PFSK-1 (cell line): ENCODE results near the gene TBC1D21.

Experiments
- FOXP2 ChIP-seq: optimal IDR thresholded peaks from 2 replicates; pipeline ENCODE3; 2011; ENCODE audit warnings: borderline replicate concordance, control low read depth, inconsistent platforms; ENCODE audit not compliant: insufficient read depth; ENCODE audit errors: extremely low read length, extremely low read depth
- POLR2AphosphoS5 ChIP-seq: IDR thresholded peaks from 2 replicates; pipeline ENCODE4 v1.6.1; 2012; ENCODE audit warnings: low read depth, mild to moderate bottlenecking, control low read depth, low read length, moderate library complexity
- SIN3A ChIP-seq: IDR thresholded peaks from 2 replicates; pipeline ENCODE4 v1.6.1; 2012; ENCODE audit warnings: mild to moderate bottlenecking, low read length, moderate library complexity, borderline replicate concordance; ENCODE audit not compliant: insufficient read depth
- TAF1 ChIP-seq: IDR thresholded peaks from 2 replicates; pipeline ENCODE4 v1.6.1; 2012; ENCODE audit warnings: low read length, control low read depth, borderline replicate concordance; ENCODE audit not compliant: insufficient read depth
- TF ChIP-seq, protein P1 (sequence below), 2 experiments: IDR thresholded peaks; 2 replicates each; pipeline versions ENCODE4 v1.6.1 to v1.8.0; 2011 to 2012; ENCODE audit warnings: low read depth in 2 of 2, low read length in 2 of 2, control low read depth in 1 of 2, inconsistent platforms in 1 of 2, mild to moderate bottlenecking in 1 of 2, moderate library complexity in 1 of 2; ENCODE audit not compliant: insufficient read depth in 1 of 2

TBC1D21 gene

GRCh38 chr15:73918784-73919183 is 45.4 kb downstream of the TBC1D21 start:
- TF ChIP-seq TAF1 (no peak), FOXP2 (no peak), POLR2AphosphoS5 (no peak), SIN3A (no peak)
- TF ChIP-seq, protein P1, sequence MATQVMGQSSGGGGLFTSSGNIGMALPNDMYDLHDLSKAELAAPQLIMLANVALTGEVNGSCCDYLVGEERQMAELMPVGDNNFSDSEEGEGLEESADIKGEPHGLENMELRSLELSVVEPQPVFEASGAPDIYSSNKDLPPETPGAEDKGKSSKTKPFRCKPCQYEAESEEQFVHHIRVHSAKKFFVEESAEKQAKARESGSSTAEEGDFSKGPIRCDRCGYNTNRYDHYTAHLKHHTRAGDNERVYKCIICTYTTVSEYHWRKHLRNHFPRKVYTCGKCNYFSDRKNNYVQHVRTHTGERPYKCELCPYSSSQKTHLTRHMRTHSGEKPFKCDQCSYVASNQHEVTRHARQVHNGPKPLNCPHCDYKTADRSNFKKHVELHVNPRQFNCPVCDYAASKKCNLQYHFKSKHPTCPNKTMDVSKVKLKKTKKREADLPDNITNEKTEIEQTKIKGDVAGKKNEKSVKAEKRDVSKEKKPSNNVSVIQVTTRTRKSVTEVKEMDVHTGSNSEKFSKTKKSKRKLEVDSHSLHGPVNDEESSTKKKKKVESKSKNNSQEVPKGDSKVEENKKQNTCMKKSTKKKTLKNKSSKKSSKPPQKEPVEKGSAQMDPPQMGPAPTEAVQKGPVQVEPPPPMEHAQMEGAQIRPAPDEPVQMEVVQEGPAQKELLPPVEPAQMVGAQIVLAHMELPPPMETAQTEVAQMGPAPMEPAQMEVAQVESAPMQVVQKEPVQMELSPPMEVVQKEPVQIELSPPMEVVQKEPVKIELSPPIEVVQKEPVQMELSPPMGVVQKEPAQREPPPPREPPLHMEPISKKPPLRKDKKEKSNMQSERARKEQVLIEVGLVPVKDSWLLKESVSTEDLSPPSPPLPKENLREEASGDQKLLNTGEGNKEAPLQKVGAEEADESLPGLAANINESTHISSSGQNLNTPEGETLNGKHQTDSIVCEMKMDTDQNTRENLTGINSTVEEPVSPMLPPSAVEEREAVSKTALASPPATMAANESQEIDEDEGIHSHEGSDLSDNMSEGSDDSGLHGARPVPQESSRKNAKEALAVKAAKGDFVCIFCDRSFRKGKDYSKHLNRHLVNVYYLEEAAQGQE (IDR thresholded peaks at IDR 0.05; ENCODE audit: insufficient read depth in 1 of 2, low read depth in 2 of 2, low read length in 2 of 2): no peak

GRCh38 chr15:73919706-73920105 is 46.3 kb downstream of the TBC1D21 start:
- TF ChIP-seq, protein P1 (IDR thresholded peaks at IDR 0.05; ENCODE audit: insufficient read depth in 1 of 2, low read depth in 2 of 2, low read length in 2 of 2): no peak
- TF ChIP-seq FOXP2 (no peak), POLR2AphosphoS5 (no peak), SIN3A (no peak), TAF1 (no peak)

GRCh38 chr15:73921254-73921925 is 48.0 kb downstream of the TBC1D21 start:
- no peak for TF ChIP-seq SIN3A
- no peak for TF ChIP-seq TAF1
- no peak for TF ChIP-seq POLR2AphosphoS5
- TF ChIP-seq, protein P1 (IDR thresholded peaks at IDR 0.05; ENCODE audit: insufficient read depth in 1 of 2, low read depth in 2 of 2, low read length in 2 of 2): no peak
- no peak for TF ChIP-seq FOXP2

DNA sequence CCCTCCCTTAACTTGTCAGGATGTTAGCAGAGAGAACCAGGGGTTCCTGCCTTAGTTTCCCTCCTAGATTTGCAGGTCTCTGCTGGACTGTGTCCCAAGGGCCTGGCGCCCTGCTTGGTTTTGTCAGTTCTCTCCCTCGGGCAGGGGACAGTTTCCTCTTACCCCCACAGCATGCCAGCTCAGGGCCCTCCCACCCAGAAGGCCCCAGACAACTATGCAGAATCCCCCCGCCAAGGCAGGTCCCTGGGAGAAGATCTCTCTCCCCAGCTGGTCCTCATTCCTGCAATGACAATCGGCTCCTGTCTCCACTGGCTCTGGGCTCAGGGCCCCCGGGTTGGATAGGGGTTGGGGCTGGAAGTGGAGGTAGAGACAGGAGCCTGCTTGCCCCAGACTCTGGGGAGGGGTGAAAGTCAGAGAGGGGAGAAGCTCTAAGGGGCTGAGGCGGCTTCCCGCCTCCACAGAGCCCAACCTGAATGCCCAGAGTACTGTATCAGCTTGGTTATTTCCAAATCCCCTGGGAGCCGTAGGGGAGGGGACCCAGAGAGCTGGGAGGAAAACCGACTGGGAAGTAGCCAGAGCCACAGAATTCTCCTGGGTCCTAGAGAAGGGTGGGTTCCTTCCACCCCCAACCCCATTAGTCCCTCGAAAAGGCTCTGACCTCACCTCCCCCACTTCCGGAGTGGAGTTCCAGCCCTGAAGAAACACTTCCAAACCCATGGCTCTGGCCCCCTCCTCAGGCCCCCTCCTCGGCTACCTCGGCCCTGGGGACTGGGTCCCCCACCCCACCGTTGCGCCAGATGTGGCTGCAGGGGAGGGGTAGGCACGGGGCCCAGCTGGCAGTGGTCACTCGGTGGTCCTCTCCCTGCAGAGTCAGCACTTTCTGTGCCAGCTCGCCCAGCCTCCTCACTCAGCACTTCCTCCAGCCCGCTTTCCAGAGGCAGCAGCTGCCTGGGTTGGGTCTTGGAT is 49.1 kb downstream of the TBC1D21 start:
- TF ChIP-seq POLR2AphosphoS5 (no peak), TAF1 (no peak), SIN3A (no peak), FOXP2 (no peak)
- TF ChIP-seq, protein P1 (IDR thresholded peaks at IDR 0.05; ENCODE audit: insufficient read depth in 1 of 2, low read depth in 2 of 2, low read length in 2 of 2): no peak
